Measurements from ENCODE around the gene PDE6A.

PDE6A gene

GRCh38 chr5:149924486-149924885, 20.1 kb downstream of the PDE6A start:
- DNase-seq = no peak

- DNase-seq = no peak
Measured at GRCh38 chr5:149922950-149923349, 21.6 kb downstream of the PDE6A start.

- DNase-seq = no peak
Measured at GRCh38 chr5:149921597-149921996, 23.0 kb downstream of the PDE6A start.

GRCh38 chr5:149917073-149917676, 27.4 kb downstream of the PDE6A start:
- DNase-seq = no peak

GRCh38 chr5:149916334-149917072, 28.1 kb downstream of the PDE6A start:
- no peak for DNase-seq

- DNase-seq = no peak
Measured at GRCh38 chr5:149915392-149916260, 29.0 kb downstream of the PDE6A start.

GRCh38 chr5:149913436-149914419, 30.9 kb downstream of the PDE6A start:
- no peak for DNase-seq

- DNase-seq = no peak
Measured at GRCh38 chr5:149912226-149912871, 32.2 kb downstream of the PDE6A start.

- DNase-seq = no peak
Measured at GRCh38 chr5:149911031-149911430, 33.6 kb downstream of the PDE6A start.

GRCh38 chr5:149907828-149908227, 36.8 kb downstream of the PDE6A start:
- no peak for DNase-seq

- no peak for DNase-seq
Measured at GRCh38 chr5:149904977-149905376, 39.6 kb downstream of the PDE6A start.

GRCh38 chr5:149904293-149904886, 40.2 kb downstream of the PDE6A start:
- DNase-seq = no peak

- no peak for DNase-seq
Measured at GRCh38 chr5:149903404-149903803, 41.2 kb downstream of the PDE6A start.

- no peak for DNase-seq
Measured at GRCh38 chr5:149902177-149902576, 42.4 kb downstream of the PDE6A start.

GRCh38 chr5:149901511-149901910, 43.1 kb downstream of the PDE6A start:
- DNase-seq = no peak

- DNase-seq = no peak
Measured at GRCh38 chr5:149900390-149900789, 44.2 kb downstream of the PDE6A start.

GRCh38 chr5:149898811-149899210, 45.8 kb downstream of the PDE6A start:
- DNase-seq = no peak

- no peak for DNase-seq
Measured at GRCh38 chr5:149895416-149896345, 48.9 kb downstream of the PDE6A start.

GRCh38 chr5:149894237-149894636, 50.4 kb downstream of the PDE6A start:
- DNase-seq = no peak

- DNase-seq = no peak
Measured at GRCh38 chr5:149893403-149893931, 51.1 kb downstream of the PDE6A start.
